Uterus (tissue), 2 donors: ENCODE measurements around the gene PRR30.

ENCODE experiments used
- POLR2A ChIP-seq, 2 donors: fragments of 450-650 bp; IDR thresholded peaks; one replicate each; pipeline ENCODE4 v1.6.1; 2016; ENCODE audit warnings: antibody characterized with exemption in 2 of 2, mild to moderate bottlenecking in 1 of 2, moderate library complexity in 1 of 2
- TF ChIP-seq, protein P1 (sequence below), 4 experiments: fragments of 200-600 bp in 2 of 4; fragments of 450-650 bp in 2 of 4; sonication (generic) in 2 of 4; IDR thresholded peaks; one replicate each; pipeline ENCODE4 v1.5.1; 2016 to 2019; ENCODE audit warnings: antibody characterized with exemption in 4 of 4, mild to moderate bottlenecking in 2 of 4, moderate library complexity in 1 of 4

DNA sequence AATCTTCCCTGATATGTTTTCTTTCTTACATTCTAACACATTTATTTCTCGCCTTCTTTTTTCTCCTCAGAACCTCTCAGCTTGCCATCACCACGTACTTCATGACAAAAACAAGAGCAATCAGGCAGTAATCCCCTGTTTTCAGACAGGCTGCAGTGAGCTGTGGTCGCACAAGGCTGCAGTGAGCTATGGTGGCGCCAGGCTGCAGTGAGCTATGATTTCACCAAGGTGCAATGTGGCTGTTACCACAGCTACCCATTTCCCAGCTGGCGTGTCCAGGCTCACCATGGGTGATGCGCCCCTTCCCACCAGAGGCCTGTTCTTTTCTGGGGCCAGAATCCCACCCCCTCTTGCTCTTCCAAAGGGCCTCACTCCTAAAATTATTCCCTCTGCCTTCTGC lies 35.4 kb upstream of the PRR30 start:
- TF ChIP-seq, protein P1, sequence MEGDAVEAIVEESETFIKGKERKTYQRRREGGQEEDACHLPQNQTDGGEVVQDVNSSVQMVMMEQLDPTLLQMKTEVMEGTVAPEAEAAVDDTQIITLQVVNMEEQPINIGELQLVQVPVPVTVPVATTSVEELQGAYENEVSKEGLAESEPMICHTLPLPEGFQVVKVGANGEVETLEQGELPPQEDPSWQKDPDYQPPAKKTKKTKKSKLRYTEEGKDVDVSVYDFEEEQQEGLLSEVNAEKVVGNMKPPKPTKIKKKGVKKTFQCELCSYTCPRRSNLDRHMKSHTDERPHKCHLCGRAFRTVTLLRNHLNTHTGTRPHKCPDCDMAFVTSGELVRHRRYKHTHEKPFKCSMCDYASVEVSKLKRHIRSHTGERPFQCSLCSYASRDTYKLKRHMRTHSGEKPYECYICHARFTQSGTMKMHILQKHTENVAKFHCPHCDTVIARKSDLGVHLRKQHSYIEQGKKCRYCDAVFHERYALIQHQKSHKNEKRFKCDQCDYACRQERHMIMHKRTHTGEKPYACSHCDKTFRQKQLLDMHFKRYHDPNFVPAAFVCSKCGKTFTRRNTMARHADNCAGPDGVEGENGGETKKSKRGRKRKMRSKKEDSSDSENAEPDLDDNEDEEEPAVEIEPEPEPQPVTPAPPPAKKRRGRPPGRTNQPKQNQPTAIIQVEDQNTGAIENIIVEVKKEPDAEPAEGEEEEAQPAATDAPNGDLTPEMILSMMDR (IDR thresholded peaks at IDR 0.05) = no peak
- TF ChIP-seq POLR2A (IDR thresholded peaks at IDR 0.05) = no peak
